Mucosa of descending colon (tissue), 3 donors: ENCODE measurements around the gene PSMB3. TPM values are rescaled to one million over a fixed set of nuclear protein-coding genes. Genes with fewer than 3 reads are reported as not detected.
A peak's percentile ranks its signal among the peaks of the same experiment; 100 is the strongest.

Experiments used
- ATAC-seq: fragments of 200-7000 bp; cut with Tn5 transposase; one replicate; pipeline ENCODE4 v1.9.1; 2020; ENCODE audit warnings: mild to moderate bottlenecking, moderate library complexity
- DNase-seq, 3 donors: peaks; one replicate each; pipeline ENCODE4 v3.0.0-alpha.2; 2020
- H3K36me3 ChIP-seq: fragments of 200-600 bp; one replicate; pipeline ENCODE4 v1.8.0; 2021; ENCODE audit warnings: low read depth, mild to moderate bottlenecking
- H3K4me1 ChIP-seq: fragments of 200-600 bp; one replicate; pipeline ENCODE4 v1.8.0; 2021; ENCODE audit warnings: low read depth, mild to moderate bottlenecking
- H3K4me3 ChIP-seq: fragments of 200-600 bp; one replicate; pipeline ENCODE4 v1.8.0; 2021; ENCODE audit warnings: mild to moderate bottlenecking
- H3K9me3 ChIP-seq: fragments of 200-600 bp; one replicate; pipeline ENCODE4 v1.8.0; 2021; ENCODE audit warnings: mild to moderate bottlenecking
- CTCF ChIP-seq: fragments of 200-600 bp; IDR thresholded peaks from one replicate; pipeline ENCODE4 v1.8.0; 2022; ENCODE audit warnings: antibody characterized with exemption, mild to moderate bottlenecking
- intact Hi-C, 2 donors: fragments of 100-400 bp; cut with DNase I in 1 of 2; cut with micrococcal nuclease in 1 of 2; formaldehyde crosslinking; loops; one replicate each; pipeline versions ENCODE4 v1.11.0 to v1.11.1; 2022; cut with DNase I, micrococcal nuclease
- total RNA-seq, 3 donors: library from RNA; stranded (reverse); fragmentation: NEBNext Ultra II Directional in 2 of 3; extraction: Animal tissue kit (Norgen Biotek cat#: 25700) in 2 of 3; gene quantifications; one replicate each; pipeline versions ENCODE4 v1.2.1 to v1.2.4, GENCODE V29; 2021 to 2023
- donor health status: DM: no; HTN: no; CAD: no; lungs with moderate emphysema.
- donor health status: DM: no; HTN: no; CAD: no.
- donor health status: DM: no; HTN: yes; CAD: no.

The PSMB3 gene
- total RNA-seq, 3 donors from 2014 or later, result 129 to 197 (median 145) TPM

GRCh38 chr17:38735161-38735997, 17.2 kb upstream of the PSMB3 start:
- ATAC-seq (no peak), DNase-seq (peak in 2 of 3 donors; percentile 71 to 74)
- TF ChIP-seq CTCF, result peak; percentile 65
- H3K4me3 ChIP-seq, result no peak overlapping the region
- intact Hi-C loops, result loop anchor here (5.0 to 10.0 kb wide), 2 partner anchors 58 to 61 kb away; partner anchors contain the start of gene EPOP (in 1 of the 2)
- no peaks in the 10 kb centered on the region for H3K36me3 ChIP-seq
- H3K4me1 ChIP-seq, result peaks cover 34% of the 10 kb centered on the region
- H3K9me3 ChIP-seq, result no peaks in the 10 kb centered on the region

DNA sequence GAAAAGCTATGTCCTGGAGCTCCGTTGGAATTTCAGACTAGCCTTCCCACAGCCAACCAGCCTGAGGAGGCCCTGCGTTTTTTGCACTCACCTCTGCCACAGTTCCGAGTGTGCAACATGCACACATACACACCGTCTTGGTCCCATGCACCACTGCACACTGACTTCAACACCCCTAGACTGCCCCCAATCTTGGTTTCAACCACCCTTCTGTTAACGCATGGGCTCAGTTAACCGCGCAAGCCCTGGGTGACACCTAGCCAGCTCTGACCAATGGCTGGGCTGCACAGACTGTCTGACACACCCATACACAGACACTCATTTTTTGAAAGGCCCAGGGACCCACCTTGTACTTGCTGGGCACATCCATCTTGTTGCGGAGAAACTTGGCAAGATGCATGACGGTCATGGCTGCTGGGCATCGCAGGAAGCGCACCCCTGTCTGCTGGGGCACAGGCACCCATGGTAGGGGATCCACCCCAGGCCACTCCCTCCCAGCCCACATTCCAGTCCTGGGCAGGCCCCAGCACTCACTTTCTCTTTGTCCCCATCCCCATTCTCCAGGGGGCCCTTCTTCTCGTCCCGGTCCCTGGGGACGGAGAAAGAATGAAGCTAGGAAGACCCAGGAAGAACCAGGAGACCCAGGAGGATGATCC, 14.4 kb upstream of the PSMB3 start:
- H3K9me3 ChIP-seq, result no peaks in the 10 kb centered on the region
- DNase-seq (peak in 1 of 3 donors; percentile 35), ATAC-seq (no peak)
- H3K36me3 ChIP-seq, result no peaks in the 10 kb centered on the region
- no peak overlapping the region for H3K4me3 ChIP-seq
- no peak for TF ChIP-seq CTCF
- intact Hi-C loops, result loop anchor here (5.0 to 10.0 kb wide), 2 partner anchors 61 to 63 kb away; partner anchors contain the start of gene EPOP (in 1 of the 2)
- peaks cover 28% of the 10 kb centered on the region for H3K4me1 ChIP-seq

DNA sequence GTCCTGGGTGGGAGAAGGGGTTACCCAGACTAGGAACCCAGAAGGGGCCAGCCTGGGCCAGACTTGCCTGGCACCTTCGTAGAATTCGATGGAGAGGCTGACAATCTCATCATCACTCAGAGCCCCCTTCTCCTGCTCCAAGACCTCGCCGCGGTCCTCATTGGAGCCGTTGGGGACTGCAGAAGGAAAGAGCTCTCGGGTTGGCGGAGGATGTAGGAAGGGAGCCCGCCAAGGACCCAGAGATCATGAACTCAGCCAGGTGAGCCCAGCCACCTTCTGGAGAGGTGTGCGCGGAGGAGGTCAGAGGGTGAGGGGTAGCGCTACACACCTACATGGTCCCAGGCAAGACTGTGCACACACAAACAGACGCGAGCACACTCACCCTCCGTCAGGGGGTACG, 13.9 kb upstream of the PSMB3 start:
- H3K4me3 ChIP-seq, result no peak overlapping the region
- H3K9me3 ChIP-seq, result no peaks in the 10 kb centered on the region
- ATAC-seq (no peak), DNase-seq (peak in 1 of 3 donors; percentile 40)
- intact Hi-C loops, result loop anchor here (5.0 to 10.0 kb wide), 2 partner anchors 61 to 64 kb away; partner anchors contain the start of gene EPOP (in 1 of the 2)
- TF ChIP-seq CTCF, result no peak
- no peaks in the 10 kb centered on the region for H3K36me3 ChIP-seq
- H3K4me1 ChIP-seq, result peaks cover 30% of the 10 kb centered on the region

- no peaks in the 10 kb centered on the region for H3K36me3 ChIP-seq
- intact Hi-C loops, result loop anchor here (5.0 to 10.0 kb wide), 2 partner anchors 62 to 65 kb away; partner anchors contain the start of gene EPOP (in 1 of the 2)
- no peak overlapping the region for H3K4me3 ChIP-seq
- no peaks in the 10 kb centered on the region for H3K9me3 ChIP-seq
- peaks cover 30% of the 10 kb centered on the region for H3K4me1 ChIP-seq
- no peak for TF ChIP-seq CTCF
- ATAC-seq (peak; percentile 15), DNase-seq (peak in 2 of 3 donors; percentile 31 to 60)
Measured at GRCh38 chr17:38739305-38739704, 13.2 kb upstream of the PSMB3 start.

- peak in 1 of 3 donors; percentile 32 for DNase-seq
- peaks cover 30% of the 10 kb centered on the region for H3K4me1 ChIP-seq
- ATAC-seq, result no peak
- intact Hi-C loops, result no loop called here
- H3K4me3 ChIP-seq, result no peak overlapping the region
- no peaks in the 10 kb centered on the region for H3K9me3 ChIP-seq
- no peak for TF ChIP-seq CTCF
- H3K36me3 ChIP-seq, result no peaks in the 10 kb centered on the region
Measured at GRCh38 chr17:38740044-38740443, 12.5 kb upstream of the PSMB3 start.
